Measurements from ENCODE around the gene PIK3R5.

PIK3R5 gene

GRCh38 chr17:8859804-8860430 lies 105.6 kb downstream of the PIK3R5 start:
- TF ChIP-seq, protein P1, sequence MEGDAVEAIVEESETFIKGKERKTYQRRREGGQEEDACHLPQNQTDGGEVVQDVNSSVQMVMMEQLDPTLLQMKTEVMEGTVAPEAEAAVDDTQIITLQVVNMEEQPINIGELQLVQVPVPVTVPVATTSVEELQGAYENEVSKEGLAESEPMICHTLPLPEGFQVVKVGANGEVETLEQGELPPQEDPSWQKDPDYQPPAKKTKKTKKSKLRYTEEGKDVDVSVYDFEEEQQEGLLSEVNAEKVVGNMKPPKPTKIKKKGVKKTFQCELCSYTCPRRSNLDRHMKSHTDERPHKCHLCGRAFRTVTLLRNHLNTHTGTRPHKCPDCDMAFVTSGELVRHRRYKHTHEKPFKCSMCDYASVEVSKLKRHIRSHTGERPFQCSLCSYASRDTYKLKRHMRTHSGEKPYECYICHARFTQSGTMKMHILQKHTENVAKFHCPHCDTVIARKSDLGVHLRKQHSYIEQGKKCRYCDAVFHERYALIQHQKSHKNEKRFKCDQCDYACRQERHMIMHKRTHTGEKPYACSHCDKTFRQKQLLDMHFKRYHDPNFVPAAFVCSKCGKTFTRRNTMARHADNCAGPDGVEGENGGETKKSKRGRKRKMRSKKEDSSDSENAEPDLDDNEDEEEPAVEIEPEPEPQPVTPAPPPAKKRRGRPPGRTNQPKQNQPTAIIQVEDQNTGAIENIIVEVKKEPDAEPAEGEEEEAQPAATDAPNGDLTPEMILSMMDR (IDR thresholded peaks at IDR 0.05), result no peak

GRCh38 chr17:8859027-8859803 lies 106.3 kb downstream of the PIK3R5 start:
- TF ChIP-seq, protein P1 (IDR thresholded peaks at IDR 0.05), result no peak

- TF ChIP-seq, protein P1 (IDR thresholded peaks at IDR 0.05), result no peak
Measured at GRCh38 chr17:8857919-8858318, 107.6 kb downstream of the PIK3R5 start.

DNA sequence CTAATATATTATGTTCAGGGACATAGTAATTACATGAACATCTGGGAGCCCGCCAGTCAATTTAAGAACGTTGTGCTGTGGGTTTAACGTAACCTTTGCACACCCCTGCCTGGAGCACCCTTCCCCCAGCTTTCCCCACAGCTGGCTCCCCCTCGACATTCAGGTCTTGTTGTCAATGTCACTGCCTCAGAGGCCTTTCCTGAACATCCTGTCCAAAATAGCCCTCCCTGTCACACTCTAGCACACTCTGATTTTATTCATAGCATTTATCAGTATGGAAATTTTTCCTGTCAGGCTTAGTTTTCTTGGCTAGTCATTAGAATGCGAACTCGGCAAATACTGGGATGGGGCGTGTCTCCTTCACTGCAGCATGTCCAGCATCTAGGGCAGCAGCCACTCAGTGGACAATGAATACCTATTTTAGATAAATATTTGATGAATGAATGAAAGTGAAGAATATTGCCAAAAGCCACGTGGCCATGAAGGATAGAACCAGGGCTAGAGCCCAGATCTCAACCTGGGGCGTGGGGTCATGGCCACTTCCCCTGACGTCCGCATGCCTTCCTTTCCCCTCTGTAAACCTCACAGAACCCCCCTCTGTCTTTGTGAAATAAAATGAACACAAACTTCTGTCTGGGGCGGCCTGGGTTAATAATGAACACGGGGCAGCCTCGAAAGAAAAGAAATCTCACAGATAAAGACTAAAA lies 108.5 kb downstream of the PIK3R5 start:
- TF ChIP-seq, protein P1 (IDR thresholded peaks at IDR 0.05), result no peak

- TF ChIP-seq, protein P1 (IDR thresholded peaks at IDR 0.05), result no peak
Measured at GRCh38 chr17:8855477-8856204, 109.9 kb downstream of the PIK3R5 start.

DNA sequence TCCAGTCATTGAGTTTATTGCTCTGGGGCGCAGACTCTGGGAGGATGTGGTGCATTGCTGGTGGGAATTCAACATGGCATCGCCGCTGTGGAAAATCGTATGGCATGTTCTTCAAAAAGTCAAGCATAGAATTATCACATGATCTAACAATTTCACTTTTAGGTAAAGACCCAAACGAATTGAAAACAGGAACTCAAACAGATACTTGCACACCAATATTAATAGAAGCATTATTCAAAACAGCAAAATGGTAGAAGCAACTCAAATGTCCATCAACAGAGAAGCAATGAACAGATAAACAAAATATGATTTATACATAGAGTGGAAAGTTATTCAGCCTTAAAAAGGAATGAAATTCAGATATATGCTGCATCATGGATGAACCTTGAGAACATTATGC lies 113.9 kb downstream of the PIK3R5 start:
- TF ChIP-seq, protein P1 (IDR thresholded peaks at IDR 0.05), result no peak

All from LNCAP (cell line).